Activated CD4-positive, alpha-beta T cell treated with anti-CD3 and anti-CD28 coated beads, Interleukin-2, amount 50 U/mL, for 4 hours (primary cell): ENCODE results near the gene TGM2.

Experiments used
- DNase-seq, 2 experiments: peaks; one replicate each; pipeline ENCODE4 v3.0.0-alpha.2; 2020

The TGM2 gene

GRCh38 chr20:38173237-38174156 lies 8.4 kb upstream of the TGM2 start:
- DNase-seq, result no peak

- DNase-seq, result no peak
These were observed 7.3 kb upstream of the TGM2 start for GRCh38 chr20:38172408-38172807.

GRCh38 chr20:38171675-38172043 lies 6.6 kb upstream of the TGM2 start:
- no peak for DNase-seq

- DNase-seq, result no peak
These were observed 6.0 kb upstream of the TGM2 start for GRCh38 chr20:38170826-38171674.

GRCh38 chr20:38170219-38170825 lies 5.3 kb upstream of the TGM2 start:
- no peak for DNase-seq

- no peak for DNase-seq
These were observed 4.6 kb upstream of the TGM2 start for GRCh38 chr20:38169636-38170193.

GRCh38 chr20:38168791-38169589 lies 3.9 kb upstream of the TGM2 start:
- DNase-seq, result no peak

- no peak for DNase-seq
These were observed 3.0 kb upstream of the TGM2 start for GRCh38 chr20:38167851-38168760.

GRCh38 chr20:38167328-38167850 lies 2.3 kb upstream of the TGM2 start:
- no peak for DNase-seq

GRCh38 chr20:38166703-38167233 lies 1.7 kb upstream of the TGM2 start:
- no peak for DNase-seq

- DNase-seq, result no peak
These were observed 1.1 kb upstream of the TGM2 start for GRCh38 chr20:38165966-38166702.

GRCh38 chr20:38164624-38165088 lies 414 bp downstream of the TGM2 start:
- DNase-seq, result no peak

GRCh38 chr20:38164069-38164468 lies 1.0 kb downstream of the TGM2 start:
- no peak for DNase-seq

GRCh38 chr20:38162878-38163875 lies 1.9 kb downstream of the TGM2 start:
- DNase-seq, result no peak

- no peak for DNase-seq
These were observed 2.9 kb downstream of the TGM2 start for GRCh38 chr20:38162149-38162548.

GRCh38 chr20:38161412-38161774 lies 3.7 kb downstream of the TGM2 start:
- DNase-seq, result no peak

- no peak for DNase-seq
These were observed 4.9 kb downstream of the TGM2 start for GRCh38 chr20:38159957-38160756.

GRCh38 chr20:38159566-38159956 lies 5.5 kb downstream of the TGM2 start:
- no peak for DNase-seq
